GM21423 (cell line): ENCODE measurements around the gene BCAS3.
"Not testable (repeated sequence)": the region's sequence is repeated elsewhere in the genome, so short reads cannot be mapped to it uniquely, and the experiment has no call there.

ENCODE experiments used
- ATAC-seq: cut with Tn5 transposase; IDR thresholded peaks from one replicate; pipeline ENCODE4 v1.9.1; 2021; ENCODE audit warnings: mild to moderate bottlenecking, moderate library complexity; ENCODE audit not compliant: unreplicated experiment

BCAS3 gene

GRCh38 chr17:61352408-61352770 lies 674.7 kb downstream of the BCAS3 start:
- no peak for ATAC-seq

- ATAC-seq = no peak
These were observed 675.3 kb downstream of the BCAS3 start for GRCh38 chr17:61352781-61353491.

- no peak for ATAC-seq
These were observed 676.0 kb downstream of the BCAS3 start for GRCh38 chr17:61353615-61354014.

GRCh38 chr17:61354895-61355874 lies 677.5 kb downstream of the BCAS3 start:
- no peak for ATAC-seq

- ATAC-seq = not testable (repeated sequence)
These were observed 679.4 kb downstream of the BCAS3 start for GRCh38 chr17:61357061-61357460.

GRCh38 chr17:61359513-61359912 lies 681.9 kb downstream of the BCAS3 start:
- not testable (repeated sequence) for ATAC-seq

- ATAC-seq = no peak
These were observed 682.8 kb downstream of the BCAS3 start for GRCh38 chr17:61360318-61360943.

- no peak for ATAC-seq
These were observed 683.4 kb downstream of the BCAS3 start for GRCh38 chr17:61361084-61361483.

- no peak for ATAC-seq
These were observed 684.7 kb downstream of the BCAS3 start for GRCh38 chr17:61362396-61362795.

- ATAC-seq = no peak
These were observed 685.4 kb downstream of the BCAS3 start for GRCh38 chr17:61362852-61363600.

GRCh38 chr17:61363601-61364462 lies 686.2 kb downstream of the BCAS3 start:
- no peak for ATAC-seq

- no peak for ATAC-seq
These were observed 686.8 kb downstream of the BCAS3 start for GRCh38 chr17:61364463-61364846.

GRCh38 chr17:61366076-61366714 lies 688.5 kb downstream of the BCAS3 start:
- ATAC-seq = no peak

GRCh38 chr17:61366715-61367413 lies 689.2 kb downstream of the BCAS3 start:
- no peak for ATAC-seq

GRCh38 chr17:61368049-61368831 lies 690.6 kb downstream of the BCAS3 start:
- no peak for ATAC-seq

- ATAC-seq = no peak
These were observed 691.3 kb downstream of the BCAS3 start for GRCh38 chr17:61368832-61369450.

GRCh38 chr17:61369751-61370150 lies 692.1 kb downstream of the BCAS3 start:
- ATAC-seq = no peak

GRCh38 chr17:61371179-61371578 lies 693.5 kb downstream of the BCAS3 start:
- no peak for ATAC-seq
